Spleen (tissue), 13 donors: ENCODE results near the gene SLC8A1. TPM values are rescaled to one million over a fixed set of nuclear protein-coding genes. Genes with fewer than 3 reads are reported as not detected.

Experiments used
- DNase-seq: peaks from one replicate; pipeline ENCODE4 v3.0.0-alpha.2; 2020
- H3K27ac ChIP-seq, 8 donors: fragments of 200-600 bp; sonication (generic) in 7 of 8; 1 replicate in 4 of 8; 2 replicates in 4 of 8; pipeline versions ENCODE4 v1.5.0 to v1.8.0; 2016 to 2021; ENCODE audit warnings: inconsistent platforms in 4 of 8, mild to moderate bottlenecking in 4 of 8, moderate library complexity in 1 of 8
- H3K27me3 ChIP-seq, 7 donors: fragments of 200-600 bp; sonication (generic) in 6 of 7; replicated peaks in 1 of 7; 1 replicate in 4 of 7; 2 replicates in 3 of 7; pipeline versions ENCODE4 v1.5.0 to v1.8.0; 2016 to 2021; ENCODE audit warnings: inconsistent platforms in 3 of 7, mild to moderate bottlenecking in 1 of 7
- H3K36me3 ChIP-seq, 6 donors: fragments of 200-600 bp; sonication (generic) in 5 of 6; 1 replicate in 4 of 6; 2 replicates in 2 of 6; pipeline versions ENCODE4 v1.5.0 to v1.8.0; 2016 to 2021; ENCODE audit warnings: inconsistent platforms in 2 of 6
- H3K4me1 ChIP-seq, 6 donors: fragments of 200-600 bp; sonication (generic) in 5 of 6; 1 replicate in 3 of 6; 2 replicates in 3 of 6; pipeline versions ENCODE4 v1.5.0 to v1.8.0; 2016 to 2021; ENCODE audit warnings: inconsistent platforms in 3 of 6
- H3K4me3 ChIP-seq, 8 donors: fragments of 200-600 bp; sonication (generic) in 7 of 8; 1 replicate in 4 of 8; 2 replicates in 4 of 8; pipeline versions ENCODE4 v1.5.0 to v1.8.0; 2016 to 2021; ENCODE audit warnings: inconsistent platforms in 4 of 8, mild to moderate bottlenecking in 4 of 8, moderate library complexity in 2 of 8
- H3K9me3 ChIP-seq, 8 donors: fragments of 200-600 bp; sonication (generic) in 7 of 8; 1 replicate in 4 of 8; 2 replicates in 4 of 8; pipeline versions ENCODE4 v1.5.0 to v1.8.0; 2016 to 2021; ENCODE audit warnings: inconsistent platforms in 4 of 8
- POLR2A ChIP-seq, 3 donors: fragments of 450-650 bp; IDR thresholded peaks; one replicate each; pipeline ENCODE4 v1.5.1; 2017; ENCODE audit warnings: antibody characterized with exemption in 3 of 3, mild to moderate bottlenecking in 1 of 3
- POLR2AphosphoS5 ChIP-seq, 3 donors: sonication (generic); formaldehyde crosslinking; IDR thresholded peaks; one replicate each; pipeline ENCODE4 v1.5.1; 2017; ENCODE audit warnings: antibody characterized with exemption in 3 of 3
- WGBS, 5 donors: extraction: QIAGEN DNeasy Blood & Tissue Kit in 3 of 5; methylation state at CpG; one replicate each; pipeline versions ENCODE4 v1.1.5 to v1.1.7; 2013 to 2018; 5-methylcytosine and 5-hydroxymethylcytosine counted together
- intact Hi-C: fragments of 100-400 bp; cut with DNase I; formaldehyde crosslinking; loops from one replicate; pipeline ENCODE4 v1.15.0; 2023; ENCODE audit warnings: low total_unique reads
- long read RNA-seq, 2 donors: transcript quantifications; one replicate each; lab custom pipeline, GENCODE V29; 2026
- polyA plus RNA-seq, 3 donors: library from polyadenylated mRNA; stranded (reverse); fragments of 200-250 nt; gene quantifications; one replicate each; pipeline ENCODE4 v1.2.1, GENCODE V29; 2013
- total RNA-seq, 7 donors: library from RNA; depleted of rRNA in 3 of 7; stranded (reverse); fragments of >200 nt in 3 of 7; fragmentation: NEBNext Ultra II Directional in 4 of 7; extraction: Animal tissue kit (Norgen Biotek cat#: 25700) in 4 of 7; gene quantifications; one replicate each; pipeline versions ENCODE4 v1.1.0 to v1.2.1, GENCODE V29; 2016 to 2021
- TF ChIP-seq, protein P1 (sequence below), 11 experiments: fragments of 200-600 bp in 7 of 11; fragments of 450-650 bp in 4 of 11; sonication (generic) in 4 of 11; IDR thresholded peaks in 8 of 11; conservative IDR thresholded peaks in 3 of 11; 1 replicate in 7 of 11; 2 replicates in 4 of 11; pipeline versions ENCODE4 v1.4.0 to v1.8.0; 2016 to 2021; ENCODE audit warnings: antibody characterized with exemption in 11 of 11, inconsistent platforms in 4 of 11, mild to moderate bottlenecking in 1 of 11
- donor health status: healthy with polysubstance abuse.
- donor health status: DM: no; HTN: no; CAD: no; lungs with moderate emphysema.
- donor health status: DM: no; HTN: no; CAD: no.
- donor health status: Bipolar disorder and iron deficiency.
- donor health status: healthy.
- donor health status: DM: no; HTN: no; CAD: no.
- donor health status: DM: yes; HTN: yes; CAD: no.

Gene SLC8A1
- total RNA-seq (10 to 100 TPM; 52.9 to 86.0 (median 67.1) TPM), polyA plus RNA-seq (under 1 TPM; 0.36 to 0.77 (median 0.37) TPM)
- long read RNA-seq, donor 1, partial matches to known transcripts: 18 of 18 reads
- long read RNA-seq, donor 1, other reads (novel, unspliced or antisense): 0 of 18 reads
- long read RNA-seq, donor 2: 0 reads

DNA sequence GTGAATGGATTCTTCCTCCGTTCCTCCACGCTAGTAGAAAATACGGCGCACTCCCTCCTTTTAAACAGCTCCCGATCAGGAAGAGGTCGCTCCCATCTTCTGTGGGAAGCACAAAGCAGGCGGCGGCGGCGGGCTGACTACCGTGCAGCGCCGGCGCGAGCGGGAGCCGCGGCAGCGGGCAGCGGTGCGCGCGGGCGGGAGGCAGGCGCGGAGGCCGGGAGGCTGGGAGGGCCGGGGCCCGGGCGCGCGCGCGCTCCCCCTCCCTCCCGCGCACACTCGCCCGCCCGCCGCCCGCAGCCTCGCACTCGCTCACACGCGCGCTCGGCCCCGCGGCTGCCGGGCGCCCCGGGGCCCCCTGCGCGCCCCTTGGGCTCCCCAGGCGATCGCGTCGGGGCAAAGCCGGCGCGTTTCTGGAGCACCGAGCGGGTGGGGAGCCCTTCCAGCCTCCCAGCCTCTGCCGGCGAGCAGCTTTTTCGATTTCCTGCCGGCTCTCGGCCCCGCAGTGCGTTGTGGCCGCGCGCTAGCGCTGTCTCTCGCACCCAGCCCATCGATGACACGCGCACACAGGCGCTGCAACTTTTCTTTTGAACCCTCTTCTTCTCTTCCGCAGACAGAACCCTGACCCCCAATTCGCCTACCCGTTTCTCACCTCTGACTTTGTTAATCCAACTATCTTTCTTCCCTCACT is at the start of gene SLC8A1:
SLC8A1 (minus strand) TSS at position 173 of the 688 bp plus-strand sequence.
- peak; percentile 85 for DNase-seq
- intact Hi-C loops: no loop called here
- Histone ChIP-seq H3K4me3 (peak within 1 kb of the TSS; percentile 19 to 72 (median 46)), H3K9me3 (no peaks in the 10 kb centered on the region), H3K36me3 (no peaks in the 10 kb centered on the region), H3K27me3 (peaks cover 0 to 32% (median 4%) of the 10 kb centered on the region in 7 donors), H3K27ac (peak within 1 kb of the TSS in 7 of 8 donors; percentile 69 to 91 (median 82)), H3K4me1 (peaks cover 2 to 82% (median 24%) of the 10 kb centered on the region in 6 donors)
- TF ChIP-seq POLR2AphosphoS5 (IDR thresholded peaks at IDR 0.05) (peak in 2 of 3 donors; percentile 45 to 66), POLR2A (IDR thresholded peaks at IDR 0.05) (no peak)
- 1 to 3% (median 1%) methylated on average over 46 to 82 of the region's 82 CpGs for WGBS, 5 donors

DNA sequence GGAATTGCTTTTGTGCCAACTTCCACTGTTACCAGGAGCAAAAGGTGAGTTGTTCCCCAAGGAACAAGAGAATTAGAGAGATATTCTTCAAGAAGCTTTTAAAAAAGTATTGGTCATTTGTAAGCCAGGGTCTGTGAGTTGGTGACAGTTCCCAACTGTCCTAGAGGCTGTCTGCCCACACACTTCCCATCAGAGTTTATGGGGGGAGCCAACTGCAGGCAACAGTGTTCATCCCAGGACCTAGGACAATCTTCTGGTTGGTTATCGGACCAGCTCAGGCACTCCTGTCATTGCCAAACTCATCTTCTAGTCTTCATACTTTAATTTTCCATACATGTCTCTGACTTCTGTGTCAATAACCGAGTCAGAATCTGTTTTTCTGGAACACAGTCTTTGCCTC is 47.5 kb upstream of the SLC8A1 start:
- Histone ChIP-seq H3K27ac (no peak overlapping the region), H3K4me1 (no peaks in the 10 kb centered on the region), H3K9me3 (no peaks in the 10 kb centered on the region), H3K36me3 (no peaks in the 10 kb centered on the region), H3K27me3 (no peaks in the 10 kb centered on the region), H3K4me3 (no peak overlapping the region)
- WGBS, 5 donors: 80 to 93% (median 89%) methylated on average over 2 of the region's 2 CpGs
- DNase-seq: no peak
- intact Hi-C loops: no loop called here
- no peak for TF ChIP-seq POLR2A (IDR thresholded peaks at IDR 0.05)
- no peak for TF ChIP-seq POLR2AphosphoS5 (IDR thresholded peaks at IDR 0.05)
- TF ChIP-seq, protein P1, sequence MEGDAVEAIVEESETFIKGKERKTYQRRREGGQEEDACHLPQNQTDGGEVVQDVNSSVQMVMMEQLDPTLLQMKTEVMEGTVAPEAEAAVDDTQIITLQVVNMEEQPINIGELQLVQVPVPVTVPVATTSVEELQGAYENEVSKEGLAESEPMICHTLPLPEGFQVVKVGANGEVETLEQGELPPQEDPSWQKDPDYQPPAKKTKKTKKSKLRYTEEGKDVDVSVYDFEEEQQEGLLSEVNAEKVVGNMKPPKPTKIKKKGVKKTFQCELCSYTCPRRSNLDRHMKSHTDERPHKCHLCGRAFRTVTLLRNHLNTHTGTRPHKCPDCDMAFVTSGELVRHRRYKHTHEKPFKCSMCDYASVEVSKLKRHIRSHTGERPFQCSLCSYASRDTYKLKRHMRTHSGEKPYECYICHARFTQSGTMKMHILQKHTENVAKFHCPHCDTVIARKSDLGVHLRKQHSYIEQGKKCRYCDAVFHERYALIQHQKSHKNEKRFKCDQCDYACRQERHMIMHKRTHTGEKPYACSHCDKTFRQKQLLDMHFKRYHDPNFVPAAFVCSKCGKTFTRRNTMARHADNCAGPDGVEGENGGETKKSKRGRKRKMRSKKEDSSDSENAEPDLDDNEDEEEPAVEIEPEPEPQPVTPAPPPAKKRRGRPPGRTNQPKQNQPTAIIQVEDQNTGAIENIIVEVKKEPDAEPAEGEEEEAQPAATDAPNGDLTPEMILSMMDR (IDR thresholded peaks at IDR 0.05 in 8 of 11, conservative IDR thresholded peaks at IDR 0.05 in 3 of 11): no peak

- no peak overlapping the region for H3K27ac ChIP-seq
Measured at GRCh38 chr2:40497251-40497859, 45.5 kb upstream of the SLC8A1 start.

GRCh38 chr2:40489678-40489960 is 37.7 kb upstream of the SLC8A1 start:
- Histone ChIP-seq H3K4me3 (peak overlapping the region in 7 of 8 donors; percentile 4 to 64 (median 23)), H3K27me3 (no peaks in the 10 kb centered on the region), H3K27ac (peak overlapping the region in 7 of 8 donors; percentile 4 to 73 (median 65)), H3K36me3 (no peaks in the 10 kb centered on the region), H3K9me3 (no peaks in the 10 kb centered on the region), H3K4me1 (peaks cover 0 to 50% (median 16%) of the 10 kb centered on the region in 6 donors)
- intact Hi-C loops: no loop called here
- WGBS, 5 donors: 44 to 74% (median 48%) methylated on average over 1 of the region's 1 CpG
- no peak for DNase-seq
- TF ChIP-seq, protein P1 (IDR thresholded peaks at IDR 0.05 in 8 of 11, conservative IDR thresholded peaks at IDR 0.05 in 3 of 11): no peak
- TF ChIP-seq POLR2AphosphoS5 (IDR thresholded peaks at IDR 0.05) (no peak), POLR2A (IDR thresholded peaks at IDR 0.05) (no peak)

More at GRCh38 chr2:40497251-40497859, 45.5 kb upstream of the SLC8A1 start:
- no peaks in the 10 kb centered on the region for H3K27me3 ChIP-seq
- intact Hi-C loops: no loop called here
- H3K36me3 ChIP-seq: no peaks in the 10 kb centered on the region
- no peaks in the 10 kb centered on the region for H3K4me1 ChIP-seq
- TF ChIP-seq, protein P1 (IDR thresholded peaks at IDR 0.05 in 8 of 11, conservative IDR thresholded peaks at IDR 0.05 in 3 of 11): no peak
- no peak for DNase-seq
- no peaks in the 10 kb centered on the region for H3K9me3 ChIP-seq
- no peak overlapping the region for H3K4me3 ChIP-seq
